ENCODE results near the gene ITGA6.

Gene ITGA6

DNA sequence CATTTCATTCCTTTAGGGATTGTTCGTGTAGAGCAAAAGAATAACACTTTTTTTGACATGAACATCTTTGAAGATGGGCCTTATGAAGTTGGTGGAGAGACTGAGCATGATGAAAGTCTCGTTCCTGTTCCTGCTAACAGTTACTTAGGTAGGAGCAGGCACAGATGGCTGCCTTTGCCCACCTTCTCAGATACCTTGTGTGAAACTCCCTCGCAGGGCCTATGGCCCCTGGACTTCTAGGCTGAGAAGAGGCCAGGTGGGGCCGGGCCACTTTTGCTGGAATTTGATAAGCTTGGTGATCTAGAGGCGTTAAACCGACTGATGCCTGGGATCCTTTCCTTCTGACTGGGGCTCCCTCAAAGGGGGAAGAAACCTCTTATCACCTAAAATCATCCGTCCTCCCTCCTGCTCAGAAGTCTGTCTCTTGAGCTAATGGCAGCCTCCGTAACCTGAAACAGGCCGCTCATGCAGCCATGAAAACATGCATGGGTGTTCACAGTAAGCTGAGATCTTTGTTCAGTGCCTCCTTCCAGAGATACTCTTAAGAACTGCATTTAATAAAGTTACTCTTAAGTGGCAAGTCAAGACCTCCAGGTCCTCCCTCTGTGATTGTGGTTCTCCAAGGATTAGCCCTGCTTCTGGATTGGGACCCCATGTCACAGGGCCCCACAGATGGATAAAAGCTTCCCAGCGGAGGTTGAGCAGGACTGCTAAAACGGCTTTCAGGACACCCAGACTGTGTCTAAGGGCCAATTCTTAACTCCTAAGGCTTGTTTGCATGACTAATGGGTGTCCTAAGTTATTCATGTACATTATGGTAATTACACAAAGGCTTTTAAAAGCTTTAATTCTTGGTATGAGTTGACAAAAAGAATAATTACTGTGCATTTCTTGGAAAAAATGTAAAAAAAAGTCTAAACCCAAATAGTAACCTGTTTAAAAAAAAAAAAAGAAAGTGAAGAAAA, 43.9 kb downstream of the ITGA6 start:
- DNase-seq = no peak

DNA sequence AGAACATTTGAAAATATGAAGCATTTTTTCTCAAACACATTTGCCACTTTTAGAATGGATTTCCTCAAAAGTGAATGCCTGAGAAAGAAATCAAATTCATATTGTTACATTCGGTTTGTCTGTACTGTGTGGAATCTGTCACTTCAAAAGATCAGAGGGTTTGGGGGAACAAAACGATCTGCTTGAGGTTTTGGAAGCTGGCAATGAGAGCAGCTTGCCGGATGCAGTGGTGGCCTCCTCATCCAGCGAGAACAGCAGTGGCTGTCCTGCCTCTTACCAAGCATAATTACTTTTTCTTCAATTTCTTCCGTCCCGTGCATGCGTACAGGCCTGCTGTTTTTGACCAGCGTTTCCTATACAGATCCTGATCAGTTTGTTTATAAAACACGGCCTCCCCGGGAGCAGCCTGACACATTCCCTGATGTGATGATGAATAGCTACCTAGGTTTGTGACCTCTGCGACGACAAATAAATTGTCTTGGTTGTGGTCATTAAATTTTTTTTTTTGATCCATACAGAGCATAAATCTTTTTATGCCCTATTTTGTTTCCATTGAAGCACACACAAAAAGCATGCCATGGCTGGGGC, 45.2 kb downstream of the ITGA6 start:
- no peak for DNase-seq

DNA sequence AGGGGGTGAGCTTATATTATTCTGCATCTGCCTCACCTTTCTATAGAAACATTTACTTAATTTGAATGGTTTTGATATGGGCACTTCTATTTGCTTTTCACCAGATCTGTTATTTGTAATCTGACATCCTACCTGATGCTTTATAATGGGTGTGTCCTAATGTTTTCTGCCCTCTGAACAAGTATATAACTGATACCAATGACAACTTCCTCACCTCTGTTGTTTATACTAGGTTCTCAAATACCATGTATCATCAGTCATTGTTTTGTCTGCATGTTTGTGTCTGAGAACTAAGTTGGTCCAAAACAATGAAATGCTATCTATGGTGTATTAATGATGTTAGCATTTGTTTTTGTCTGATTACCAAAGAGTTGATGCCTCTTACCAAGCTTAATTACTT, 45.8 kb downstream of the ITGA6 start:
- no peak for DNase-seq

DNA sequence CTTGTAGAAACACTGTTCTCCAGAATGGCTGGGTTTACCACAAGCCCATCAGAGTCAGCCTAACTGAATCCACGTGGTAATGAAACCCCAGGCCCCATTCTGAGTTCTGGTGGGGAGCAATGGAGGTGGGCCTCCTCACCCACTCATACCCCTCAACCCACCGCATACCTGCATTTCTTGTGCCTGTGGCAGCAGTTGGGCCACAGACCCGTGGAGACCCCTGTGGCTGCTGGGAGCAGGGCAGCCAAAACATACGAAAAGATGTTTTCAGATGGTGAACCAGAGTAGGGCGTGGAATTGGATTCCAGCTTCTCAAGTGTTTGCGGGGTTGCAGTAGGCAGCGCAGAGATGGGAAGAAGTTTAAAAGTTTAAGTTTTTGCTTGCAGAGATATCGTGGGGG, 51.0 kb downstream of the ITGA6 start:
- no peak for DNase-seq

DNA sequence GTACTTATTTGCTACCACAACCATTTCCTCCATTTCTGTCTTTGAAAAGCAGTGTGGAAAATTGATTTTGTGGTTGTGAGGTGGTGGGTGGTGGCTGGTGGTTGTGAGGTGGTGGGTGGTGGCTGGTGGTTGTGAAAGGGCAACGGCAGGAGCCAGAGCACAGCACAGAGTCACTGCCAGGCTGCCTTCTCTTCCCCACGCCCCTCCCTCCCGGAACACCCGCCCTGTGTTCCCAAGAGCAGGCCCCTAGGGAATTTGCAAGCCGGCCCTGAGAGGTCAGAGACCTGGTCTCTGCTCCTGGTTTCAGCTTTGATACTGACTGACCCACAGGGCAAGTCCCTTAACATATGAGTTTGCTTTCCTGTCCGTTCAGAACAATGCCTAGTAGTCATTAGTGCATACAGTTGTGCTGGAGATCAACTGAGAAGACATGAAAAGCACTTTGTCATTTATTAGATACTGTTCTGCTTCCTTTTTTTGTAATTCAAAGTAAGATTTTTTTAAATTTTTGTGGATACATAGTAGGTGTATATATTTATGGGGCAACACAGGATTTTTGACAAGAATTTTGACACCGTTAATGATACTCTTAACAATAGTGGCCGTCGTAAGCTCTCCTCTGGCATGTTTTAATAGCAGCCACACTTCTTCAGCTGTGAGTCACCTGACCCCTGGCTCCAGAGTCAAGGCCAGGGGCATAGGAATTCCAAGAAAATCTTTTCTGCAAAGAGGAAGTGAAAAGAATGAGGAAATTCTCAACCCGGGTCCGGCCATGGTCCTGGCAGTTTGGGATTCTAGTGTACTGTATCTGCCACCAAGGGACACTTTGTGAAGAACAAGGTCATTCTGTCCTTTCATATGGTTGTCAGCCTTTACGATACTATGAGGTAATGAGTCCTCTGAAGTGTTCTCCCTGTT, 53.2 kb downstream of the ITGA6 start:
- DNase-seq = peak in 1 of 2 experiments; percentile 30

DNA sequence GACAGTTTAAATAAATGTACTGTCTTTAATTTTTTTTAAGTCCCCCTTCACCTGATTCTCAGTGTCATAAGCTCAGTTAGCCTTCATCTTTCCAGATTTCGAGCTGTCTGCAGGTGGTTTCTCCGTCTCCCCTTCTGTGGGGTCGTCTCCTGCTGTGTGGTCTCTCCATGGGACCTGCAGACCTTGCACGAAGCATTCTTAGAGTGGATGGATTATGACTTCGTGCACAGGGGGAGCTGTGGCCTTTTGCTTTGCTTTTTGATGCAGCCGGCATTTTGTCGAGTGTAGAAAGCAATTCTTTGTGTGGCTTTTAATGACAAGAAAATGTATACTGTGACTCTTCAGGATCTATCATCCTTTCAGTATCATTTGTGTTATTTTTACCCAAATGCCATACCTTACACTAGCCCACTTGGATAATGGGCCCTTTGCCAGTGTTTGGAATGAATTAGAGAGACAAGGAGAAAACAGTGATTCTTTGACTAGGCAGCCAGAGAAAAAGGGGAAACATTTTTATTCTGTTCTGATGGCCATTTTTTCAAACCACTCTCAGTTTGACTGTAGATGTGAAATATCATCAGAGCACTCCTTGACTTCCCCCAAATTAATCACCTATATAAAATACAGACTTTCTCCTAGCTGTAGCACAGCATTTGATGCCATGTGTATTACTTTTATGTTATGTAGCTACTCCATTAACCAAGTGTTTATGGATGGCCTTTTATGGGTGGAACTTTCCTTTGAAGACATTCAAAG, 54.3 kb downstream of the ITGA6 start:
- DNase-seq = no peak

DNA sequence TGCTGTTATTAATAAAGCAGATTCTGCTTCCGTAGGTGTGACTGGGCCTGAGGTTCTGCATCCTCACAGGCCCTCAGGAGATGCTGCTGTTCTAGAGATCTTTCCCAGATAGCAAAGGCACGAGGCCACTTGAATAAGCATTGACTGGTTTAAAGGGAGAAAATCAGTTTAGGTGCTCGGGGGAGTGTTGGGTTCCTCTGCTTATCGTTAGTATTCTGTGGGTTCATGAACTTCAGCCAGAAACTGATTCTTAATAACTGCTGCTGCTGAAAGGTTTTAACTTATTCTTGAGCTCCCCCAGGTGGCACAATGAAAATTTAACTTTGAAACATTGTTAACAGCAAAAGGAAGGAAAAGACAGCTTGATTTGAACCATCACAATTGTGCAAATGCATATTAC, 56.9 kb downstream of the ITGA6 start:
- no peak for DNase-seq

DNA sequence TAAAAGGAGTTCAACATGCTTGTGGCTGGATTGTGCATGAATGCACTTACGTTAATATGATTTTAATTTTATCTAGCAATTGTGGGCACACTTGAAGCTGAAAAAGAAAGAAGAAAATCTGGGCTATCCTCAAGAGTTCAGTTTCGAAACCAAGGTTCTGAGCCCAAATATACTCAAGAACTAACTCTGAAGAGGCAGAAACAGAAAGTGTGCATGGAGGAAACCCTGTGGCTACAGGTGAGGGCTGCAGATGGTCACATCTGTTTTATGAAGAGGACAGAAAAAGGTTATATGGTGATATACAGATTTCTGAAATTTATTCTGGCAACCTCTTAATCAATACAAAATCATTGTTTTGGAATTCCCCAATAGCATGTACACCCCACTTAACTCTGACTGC, 57.3 kb downstream of the ITGA6 start:
- no peak for DNase-seq

DNA sequence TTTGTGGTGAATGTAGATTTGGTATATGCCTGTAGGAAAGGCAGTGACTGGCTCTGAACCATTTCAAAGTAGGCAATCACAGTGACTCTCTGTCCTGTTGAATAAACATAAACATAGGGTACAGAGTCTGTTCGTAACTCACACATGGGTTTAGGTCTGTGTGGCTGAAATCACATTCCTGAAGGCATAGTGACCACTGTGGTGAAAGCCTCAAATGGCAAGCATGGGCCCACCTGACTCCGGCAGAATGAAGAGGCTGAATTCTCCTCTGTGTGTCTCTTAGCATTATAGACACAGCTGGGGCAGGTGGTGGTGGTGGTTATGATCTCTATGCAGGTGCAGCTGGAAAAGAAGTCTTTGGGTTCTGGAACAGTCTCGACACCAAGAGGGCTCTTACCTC, 61.2 kb downstream of the ITGA6 start:
- no peak for DNase-seq

DNA sequence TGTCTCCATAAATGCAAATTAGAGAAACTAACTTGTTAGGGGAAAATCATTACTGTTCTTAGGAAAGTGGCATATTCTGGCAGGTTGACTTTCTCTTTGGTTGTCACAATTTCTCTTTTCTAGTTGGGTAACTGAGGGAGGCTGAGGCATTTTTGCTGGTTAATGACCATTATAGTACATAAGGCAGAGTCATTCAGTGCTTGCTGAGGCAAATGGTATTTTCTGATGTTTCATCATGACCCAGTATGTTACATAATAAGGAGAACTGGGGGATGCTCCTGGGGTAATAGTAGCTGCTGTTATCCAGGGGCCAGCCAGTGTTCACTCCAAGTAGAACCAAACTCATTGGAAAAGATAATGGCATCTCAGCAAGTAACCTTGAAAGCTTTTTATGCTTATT, 62.3 kb downstream of the ITGA6 start:
- no peak for DNase-seq

DNA sequence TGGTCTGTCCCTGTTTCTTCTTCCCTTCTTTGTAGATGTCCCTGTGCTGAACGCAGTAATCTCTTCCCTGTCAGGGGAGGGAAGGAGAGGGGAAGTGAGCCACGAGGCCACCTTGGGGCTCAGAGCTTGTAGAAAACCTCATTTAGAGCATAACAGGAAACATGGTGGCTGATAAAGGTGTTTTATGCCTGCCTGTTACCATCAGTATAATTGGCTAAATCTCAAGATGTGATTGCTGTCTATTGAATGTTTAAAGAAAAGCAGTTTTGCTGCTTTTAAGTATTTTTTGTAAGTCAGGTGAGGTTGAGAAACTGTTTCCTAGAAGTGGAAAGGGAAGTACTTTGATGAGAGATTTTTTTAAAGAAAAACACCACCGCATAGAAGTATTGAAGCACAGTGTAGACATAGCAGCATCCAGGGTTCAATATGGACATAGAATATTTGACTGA, 68.8 kb downstream of the ITGA6 start:
- DNase-seq = peak in 1 of 2 experiments; percentile 14

DNA sequence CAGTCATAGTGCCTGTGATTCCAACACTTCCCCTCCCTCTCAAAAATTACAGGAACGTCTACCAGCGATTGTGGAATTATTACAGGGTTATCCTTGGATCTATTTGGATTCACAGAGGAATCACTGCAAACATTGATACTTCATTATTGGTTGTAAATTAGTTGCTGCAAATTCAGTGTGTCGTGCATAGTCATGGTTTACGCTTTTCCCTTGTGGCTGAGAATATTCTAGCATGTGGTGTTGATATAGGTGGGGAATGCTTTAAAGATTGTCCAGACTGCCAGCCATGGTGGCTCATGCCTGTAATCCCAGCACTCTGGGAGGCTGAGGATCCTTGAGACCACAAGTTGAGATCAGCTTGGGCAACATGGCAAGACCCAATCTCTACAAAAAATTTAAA, 79.8 kb downstream of the ITGA6 start:
- no peak for DNase-seq

DNA sequence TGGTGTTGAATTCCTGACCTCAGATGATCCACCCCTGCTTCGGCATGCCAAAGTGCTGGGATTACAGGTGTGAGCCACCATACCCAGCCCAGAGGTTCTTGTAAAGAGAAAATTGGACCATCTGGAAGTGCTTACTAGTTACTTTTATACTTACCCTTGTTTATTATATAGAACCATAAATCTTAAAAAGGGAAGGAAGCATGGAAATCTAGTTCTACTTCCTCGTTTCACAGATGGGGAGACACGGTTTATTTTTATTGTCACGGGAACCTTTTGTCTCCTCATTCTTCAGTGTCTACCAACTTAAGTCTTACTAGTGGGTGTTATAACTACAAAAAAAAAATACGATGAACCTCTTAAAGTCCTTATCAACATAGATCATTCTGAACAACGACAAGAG, 82.7 kb downstream of the ITGA6 start:
- no peak for DNase-seq

DNA sequence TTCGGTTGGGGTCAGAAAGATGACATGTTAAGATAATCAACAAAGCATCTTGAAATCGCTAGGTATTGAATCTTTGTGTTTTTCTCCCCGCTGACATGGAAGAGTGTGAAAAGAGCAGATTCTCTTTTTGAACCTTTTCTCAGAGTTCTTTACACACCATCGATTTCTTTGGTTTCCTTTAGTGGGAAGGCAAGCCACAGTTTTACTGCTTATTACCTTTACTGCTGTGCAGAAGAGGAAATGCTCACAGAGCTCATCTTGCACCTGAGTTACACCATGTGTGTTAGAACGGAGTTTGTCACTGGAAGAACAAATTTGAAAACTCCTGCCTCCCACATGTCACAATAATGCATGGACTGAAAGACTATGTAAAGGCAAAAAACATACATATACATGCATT, 83.2 kb downstream of the ITGA6 start:
- no peak for DNase-seq

DNA sequence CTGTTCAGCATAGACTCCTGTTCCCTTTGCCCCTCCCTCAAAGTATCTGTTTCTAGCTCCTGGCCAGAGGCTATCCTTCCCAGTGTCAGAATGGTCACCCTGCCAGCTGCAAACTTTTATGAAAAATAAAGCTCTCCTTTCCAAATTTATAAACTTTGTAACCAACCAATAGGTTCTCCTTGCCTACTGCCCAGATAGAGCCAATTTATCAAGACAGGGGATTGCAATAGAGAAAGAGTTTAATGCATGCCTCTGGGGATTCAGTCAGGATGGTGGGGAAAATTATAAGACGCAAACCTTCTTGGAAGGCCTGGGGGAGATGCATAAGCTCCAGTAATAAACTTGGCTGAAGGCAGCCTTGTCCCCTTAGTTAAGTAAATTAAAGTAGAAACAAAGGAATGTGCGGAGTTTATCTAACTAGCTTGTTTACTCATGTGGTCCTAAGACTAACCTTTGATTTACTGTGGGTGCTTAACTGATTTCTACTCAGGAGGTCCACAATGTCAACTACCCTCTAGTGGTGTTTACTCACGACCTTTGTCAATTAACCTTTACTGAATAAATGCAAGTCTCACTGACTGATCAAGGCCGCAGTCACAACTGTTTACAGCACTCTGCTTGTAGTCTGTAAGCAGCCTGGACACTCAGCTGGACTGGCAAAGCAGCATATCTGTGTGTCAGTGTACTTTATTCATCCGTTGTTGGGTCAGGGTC, 85.6 kb downstream of the ITGA6 start:
- DNase-seq = no peak

DNA sequence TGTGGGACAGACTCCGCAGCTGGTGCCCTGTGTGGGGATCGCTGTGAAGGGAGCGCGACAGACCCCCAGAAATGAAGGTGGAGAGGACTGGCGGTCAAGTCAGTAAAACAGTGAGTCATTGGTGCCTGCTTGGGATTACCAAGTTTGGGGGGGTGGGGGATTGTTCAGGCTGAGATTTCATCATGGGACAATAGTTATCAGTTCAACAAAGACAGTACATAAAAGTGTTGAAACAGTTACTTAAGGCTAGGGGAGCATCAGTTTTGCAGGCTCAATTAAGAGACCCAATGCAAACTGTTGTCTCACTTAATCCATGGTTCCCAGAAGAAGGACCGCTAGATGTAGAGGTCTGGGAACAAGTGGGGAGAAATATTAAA, 86.1 kb downstream of the ITGA6 start:
- no peak for DNase-seq

DNA sequence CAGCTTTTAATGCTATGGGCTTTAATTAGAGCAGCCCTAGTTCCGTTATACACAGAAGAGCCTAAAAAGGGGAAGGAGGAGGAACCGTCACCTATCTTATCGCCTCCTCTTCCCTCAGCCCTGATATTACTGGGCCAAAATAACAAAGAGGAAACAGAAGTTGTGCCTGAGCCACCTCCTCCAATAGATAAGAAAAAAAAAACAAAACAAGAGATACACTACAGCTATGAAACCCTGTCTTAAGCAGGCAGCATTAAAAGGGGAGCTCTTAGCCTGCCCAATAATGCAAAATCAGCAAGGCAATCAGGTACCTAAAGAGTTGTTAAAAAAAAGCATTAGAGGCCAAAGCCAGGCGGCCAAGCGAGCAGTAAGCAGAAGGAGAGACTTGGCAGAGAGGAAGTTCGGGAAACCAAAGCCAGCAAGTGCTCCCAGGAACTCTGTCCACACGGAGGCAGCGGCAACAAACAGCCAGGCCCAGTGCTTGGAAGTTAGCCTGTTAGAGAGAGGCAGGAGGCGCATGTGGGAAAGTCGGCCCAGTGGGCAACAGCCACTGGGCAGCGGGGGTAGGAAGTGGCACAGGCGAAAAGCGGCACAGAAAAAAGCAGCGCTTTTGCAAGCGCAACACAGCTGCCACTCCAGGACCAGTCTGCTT, 86.7 kb downstream of the ITGA6 start:
- DNase-seq = no peak

DNA sequence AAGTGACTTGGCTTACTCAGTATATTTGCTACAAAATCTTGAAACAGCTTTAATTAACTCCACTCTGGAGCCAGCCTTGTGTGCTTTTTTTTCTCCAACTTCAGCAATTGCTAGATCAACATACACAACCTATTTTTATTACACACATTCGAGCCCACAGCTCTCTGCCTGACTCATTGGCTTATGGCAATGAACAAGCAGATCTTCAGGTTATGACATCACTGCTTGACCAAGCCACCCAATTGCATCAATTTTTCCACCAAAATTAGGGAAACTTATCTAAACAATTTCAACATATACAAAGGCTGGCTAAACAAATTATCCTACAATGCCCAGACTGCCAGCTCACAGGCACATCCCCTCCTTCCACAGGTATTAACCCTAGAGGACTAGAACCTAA, 88.9 kb downstream of the ITGA6 start:
- DNase-seq = no peak

DNA sequence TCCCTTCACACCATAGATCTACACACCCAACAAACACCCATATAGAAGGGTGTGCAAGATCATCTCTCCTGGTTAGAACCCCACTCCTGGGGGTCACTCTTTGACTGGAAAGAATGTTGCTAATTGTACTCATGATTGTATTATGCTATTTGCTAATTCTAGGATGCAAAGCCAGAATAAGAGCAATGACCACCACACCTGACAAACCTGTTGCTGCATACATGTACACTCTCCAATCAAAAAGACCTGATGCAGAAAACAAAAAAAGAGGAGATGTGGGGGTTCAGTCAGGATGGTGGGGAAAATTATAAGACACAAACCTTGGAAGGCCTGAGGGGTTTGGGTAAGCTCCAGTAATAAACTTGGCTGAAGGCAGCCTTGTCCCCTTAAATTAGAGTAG, 91.6 kb downstream of the ITGA6 start:
- no peak for DNase-seq

DNA sequence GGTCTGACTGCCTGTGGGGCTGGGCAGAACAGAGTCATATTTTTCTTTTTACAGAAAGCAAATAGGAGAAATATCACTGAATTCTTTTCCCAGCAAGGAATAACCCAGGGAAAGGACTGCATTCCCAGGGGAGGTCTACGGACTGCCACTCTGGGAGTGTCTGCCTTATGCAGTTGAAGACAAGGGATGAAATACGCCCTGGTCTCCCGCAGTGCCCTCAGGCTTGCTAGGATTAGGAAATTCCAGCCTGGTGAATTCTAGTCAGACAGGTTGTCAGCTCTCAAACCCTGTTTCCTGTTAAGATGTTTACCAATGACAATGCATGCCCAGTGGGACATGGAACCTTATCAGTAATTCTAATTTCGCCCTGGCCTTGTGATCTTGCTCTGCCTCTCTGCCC, 98.2 kb downstream of the ITGA6 start:
- DNase-seq = no peak

DNA sequence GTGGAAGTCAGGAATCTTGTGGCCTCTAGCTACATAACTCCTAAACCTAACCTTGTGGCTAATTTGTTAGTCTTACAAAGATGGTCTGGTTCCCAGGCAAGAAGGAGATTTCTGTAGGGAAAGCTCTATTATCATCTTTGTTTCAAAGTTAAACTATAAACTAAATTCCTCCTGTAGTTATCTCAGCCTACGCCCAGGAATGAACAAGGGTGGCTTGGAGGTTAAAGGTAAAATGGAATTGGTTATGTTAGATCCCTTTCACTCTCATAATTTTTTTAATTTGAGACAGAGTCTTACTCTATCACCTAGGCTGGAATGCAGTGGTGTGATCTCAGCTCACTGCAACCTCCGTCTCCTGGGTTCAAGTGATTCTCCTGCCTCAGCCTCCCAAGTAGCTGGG, 103.9 kb downstream of the ITGA6 start:
- DNase-seq = no peak
